Measurements from ENCODE around the gene STIM2. TPM values are rescaled to one million over a fixed set of nuclear protein-coding genes. Genes with fewer than 3 reads are reported as not detected.

STIM2 gene
- total RNA-seq, 1 donor from 2014 or later: 36.7 TPM

- DNase-seq (no peak), ATAC-seq (no peak)
- TF ChIP-seq, protein P1, sequence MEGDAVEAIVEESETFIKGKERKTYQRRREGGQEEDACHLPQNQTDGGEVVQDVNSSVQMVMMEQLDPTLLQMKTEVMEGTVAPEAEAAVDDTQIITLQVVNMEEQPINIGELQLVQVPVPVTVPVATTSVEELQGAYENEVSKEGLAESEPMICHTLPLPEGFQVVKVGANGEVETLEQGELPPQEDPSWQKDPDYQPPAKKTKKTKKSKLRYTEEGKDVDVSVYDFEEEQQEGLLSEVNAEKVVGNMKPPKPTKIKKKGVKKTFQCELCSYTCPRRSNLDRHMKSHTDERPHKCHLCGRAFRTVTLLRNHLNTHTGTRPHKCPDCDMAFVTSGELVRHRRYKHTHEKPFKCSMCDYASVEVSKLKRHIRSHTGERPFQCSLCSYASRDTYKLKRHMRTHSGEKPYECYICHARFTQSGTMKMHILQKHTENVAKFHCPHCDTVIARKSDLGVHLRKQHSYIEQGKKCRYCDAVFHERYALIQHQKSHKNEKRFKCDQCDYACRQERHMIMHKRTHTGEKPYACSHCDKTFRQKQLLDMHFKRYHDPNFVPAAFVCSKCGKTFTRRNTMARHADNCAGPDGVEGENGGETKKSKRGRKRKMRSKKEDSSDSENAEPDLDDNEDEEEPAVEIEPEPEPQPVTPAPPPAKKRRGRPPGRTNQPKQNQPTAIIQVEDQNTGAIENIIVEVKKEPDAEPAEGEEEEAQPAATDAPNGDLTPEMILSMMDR (IDR thresholded peaks at IDR 0.05): no peak
- Histone ChIP-seq H3K9me3 (no peaks in the 10 kb centered on the region), H3K27me3 (no peaks in the 10 kb centered on the region), H3K4me1 (peaks cover 11% of the 10 kb centered on the region), H3K4me3 (no peak overlapping the region), H3K36me3 (no peaks in the 10 kb centered on the region), H3K27ac (no peak overlapping the region)
- intact Hi-C loops (cut with DNase I): no loop called here
Measured at GRCh38 chr4:26819026-26819425, 41.6 kb upstream of the STIM2 start.

DNA sequence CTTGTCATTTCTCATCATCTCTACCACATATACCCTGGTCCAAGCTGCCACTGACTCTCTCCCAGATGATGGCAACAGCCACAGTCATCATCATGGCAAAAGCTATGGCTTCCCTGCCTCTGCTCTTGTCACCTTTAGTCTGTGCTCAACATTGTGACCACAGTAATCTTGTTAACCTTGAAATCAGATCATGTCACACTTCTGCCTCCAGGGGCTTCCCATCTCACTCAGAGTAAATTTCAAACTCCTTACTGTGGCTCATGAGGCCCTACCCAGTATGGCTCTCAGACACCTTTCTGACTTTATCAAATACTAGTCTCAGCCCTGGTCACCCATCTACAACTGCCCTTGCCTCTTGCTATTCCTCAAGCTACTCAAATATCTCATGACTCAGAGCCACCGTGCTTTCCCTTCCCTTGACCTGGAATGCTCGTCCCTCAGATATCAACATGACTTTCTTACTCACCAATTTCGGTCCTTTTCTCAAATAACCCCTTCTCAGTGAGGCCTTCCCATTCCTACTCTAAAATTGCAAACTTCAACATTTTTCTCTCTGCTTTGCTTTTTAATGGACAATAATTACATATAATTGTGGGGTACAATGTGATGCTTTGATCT, 41.1 kb upstream of the STIM2 start:
- Histone ChIP-seq H3K9me3 (no peaks in the 10 kb centered on the region), H3K27ac (no peak overlapping the region), H3K36me3 (no peaks in the 10 kb centered on the region), H3K27me3 (no peaks in the 10 kb centered on the region), H3K4me1 (peaks cover 11% of the 10 kb centered on the region), H3K4me3 (no peak overlapping the region)
- intact Hi-C loops (cut with DNase I): no loop called here
- TF ChIP-seq, protein P1 (IDR thresholded peaks at IDR 0.05): no peak
- DNase-seq (no peak), ATAC-seq (no peak)

GRCh38 chr4:26820346-26820745, 40.3 kb upstream of the STIM2 start:
- DNase-seq (no peak), ATAC-seq (no peak)
- TF ChIP-seq, protein P1 (IDR thresholded peaks at IDR 0.05): no peak
- H3K9me3 ChIP-seq: no peaks in the 10 kb centered on the region
- intact Hi-C loops (cut with DNase I): no loop called here
- peaks cover 11% of the 10 kb centered on the region for H3K4me1 ChIP-seq
- H3K4me3 ChIP-seq: no peak overlapping the region
- no peak overlapping the region for H3K27ac ChIP-seq
- H3K36me3 ChIP-seq: no peaks in the 10 kb centered on the region
- no peaks in the 10 kb centered on the region for H3K27me3 ChIP-seq

DNA sequence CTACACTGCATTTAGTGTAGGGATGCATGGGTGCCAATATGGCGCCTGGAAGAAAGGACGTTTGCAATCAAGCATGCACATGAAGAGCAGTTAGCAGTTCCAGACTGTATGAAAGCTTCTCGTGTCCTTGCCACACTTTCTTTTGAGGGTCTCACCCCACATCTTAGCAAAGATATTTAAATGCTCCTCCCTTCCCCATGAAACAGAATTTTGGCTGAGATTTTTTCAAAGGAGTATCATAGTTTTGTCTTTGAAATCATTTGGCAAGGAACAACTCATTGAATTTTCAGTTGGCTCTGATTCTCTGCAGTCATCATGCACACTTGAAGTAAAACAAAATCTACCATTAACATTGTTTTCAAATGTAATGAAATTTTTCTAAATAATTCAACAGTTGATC, 39.6 kb upstream of the STIM2 start:
- H3K9me3 ChIP-seq: no peaks in the 10 kb centered on the region
- no peaks in the 10 kb centered on the region for H3K27me3 ChIP-seq
- peaks cover 11% of the 10 kb centered on the region for H3K4me1 ChIP-seq
- TF ChIP-seq, protein P1 (IDR thresholded peaks at IDR 0.05): no peak
- no peak overlapping the region for H3K4me3 ChIP-seq
- ATAC-seq: no peak
- H3K27ac ChIP-seq: no peak overlapping the region
- intact Hi-C loops (cut with DNase I): no loop called here
- H3K36me3 ChIP-seq: no peaks in the 10 kb centered on the region
- no peak for DNase-seq

GRCh38 chr4:26821677-26822503, 38.8 kb upstream of the STIM2 start:
- ATAC-seq: no peak
- intact Hi-C loops (cut with DNase I): no loop called here
- Histone ChIP-seq H3K4me1 (peaks cover 11% of the 10 kb centered on the region), H3K4me3 (no peak overlapping the region), H3K27me3 (no peaks in the 10 kb centered on the region), H3K36me3 (no peaks in the 10 kb centered on the region), H3K27ac (no peak overlapping the region), H3K9me3 (no peaks in the 10 kb centered on the region)
- TF ChIP-seq, protein P1 (IDR thresholded peaks at IDR 0.05): no peak
- DNase-seq: no peak
